ENCODE data around the gene HS1BP3. TPM values are rescaled to one million over a fixed set of nuclear protein-coding genes. Genes with fewer than 3 reads are reported as not detected.

Gene HS1BP3
- total and polyA plus RNA-seq, 2 of the 13 experiments (the other 11 are each of a cell fraction or from before 2014, with no cell fraction given), result 15.2 to 22.0 TPM

- TF ChIP-seq TRIM22 (IDR thresholded peaks at IDR 0.05) (no peak), WIZ (CRISPR knock-in tag; IDR thresholded peaks at IDR 0.05) (no peak), ZNF562 (CRISPR knock-in tag; IDR thresholded peaks at IDR 0.05; ENCODE audit: borderline replicate concordance) (no peak), PREB (CRISPR knock-in tag; IDR thresholded peaks at IDR 0.05) (no peak), DZIP1 (CRISPR knock-in tag; IDR thresholded peaks at IDR 0.05) (no peak), FOXP4 (CRISPR knock-in tag; IDR thresholded peaks at IDR 0.05) (peak; percentile 47; the same call in 1 of the 2 replicates), ZNF557 (CRISPR knock-in tag; IDR thresholded peaks at IDR 0.05) (no peak), ZNF792 (CRISPR knock-in tag; IDR thresholded peaks at IDR 0.05) (no peak), TSC22D2 (CRISPR knock-in tag; IDR thresholded peaks at IDR 0.05; ENCODE audit: borderline replicate concordance) (no peak), LRRFIP1 (CRISPR knock-in tag; conservative IDR thresholded peaks at IDR 0.05) (no peak), GZF1 (CRISPR knock-in tag; IDR thresholded peaks at IDR 0.05) (no peak), JDP2 (CRISPR knock-in tag; IDR thresholded peaks at IDR 0.05; ENCODE audit: borderline replicate concordance) (no peak)
- TF ChIP-seq, protein P1, sequence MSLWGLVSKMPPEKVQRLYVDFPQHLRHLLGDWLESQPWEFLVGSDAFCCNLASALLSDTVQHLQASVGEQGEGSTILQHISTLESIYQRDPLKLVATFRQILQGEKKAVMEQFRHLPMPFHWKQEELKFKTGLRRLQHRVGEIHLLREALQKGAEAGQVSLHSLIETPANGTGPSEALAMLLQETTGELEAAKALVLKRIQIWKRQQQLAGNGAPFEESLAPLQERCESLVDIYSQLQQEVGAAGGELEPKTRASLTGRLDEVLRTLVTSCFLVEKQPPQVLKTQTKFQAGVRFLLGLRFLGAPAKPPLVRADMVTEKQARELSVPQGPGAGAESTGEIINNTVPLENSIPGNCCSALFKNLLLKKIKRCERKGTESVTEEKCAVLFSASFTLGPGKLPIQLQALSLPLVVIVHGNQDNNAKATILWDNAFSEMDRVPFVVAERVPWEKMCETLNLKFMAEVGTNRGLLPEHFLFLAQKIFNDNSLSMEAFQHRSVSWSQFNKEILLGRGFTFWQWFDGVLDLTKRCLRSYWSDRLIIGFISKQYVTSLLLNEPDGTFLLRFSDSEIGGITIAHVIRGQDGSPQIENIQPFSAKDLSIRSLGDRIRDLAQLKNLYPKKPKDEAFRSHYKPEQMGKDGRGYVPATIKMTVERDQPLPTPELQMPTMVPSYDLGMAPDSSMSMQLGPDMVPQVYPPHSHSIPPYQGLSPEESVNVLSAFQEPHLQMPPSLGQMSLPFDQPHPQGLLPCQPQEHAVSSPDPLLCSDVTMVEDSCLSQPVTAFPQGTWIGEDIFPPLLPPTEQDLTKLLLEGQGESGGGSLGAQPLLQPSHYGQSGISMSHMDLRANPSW (CRISPR knock-in tag; IDR thresholded peaks at IDR 0.05; ENCODE audit: borderline replicate concordance), result no peak
- TF ChIP-seq, protein P2, sequence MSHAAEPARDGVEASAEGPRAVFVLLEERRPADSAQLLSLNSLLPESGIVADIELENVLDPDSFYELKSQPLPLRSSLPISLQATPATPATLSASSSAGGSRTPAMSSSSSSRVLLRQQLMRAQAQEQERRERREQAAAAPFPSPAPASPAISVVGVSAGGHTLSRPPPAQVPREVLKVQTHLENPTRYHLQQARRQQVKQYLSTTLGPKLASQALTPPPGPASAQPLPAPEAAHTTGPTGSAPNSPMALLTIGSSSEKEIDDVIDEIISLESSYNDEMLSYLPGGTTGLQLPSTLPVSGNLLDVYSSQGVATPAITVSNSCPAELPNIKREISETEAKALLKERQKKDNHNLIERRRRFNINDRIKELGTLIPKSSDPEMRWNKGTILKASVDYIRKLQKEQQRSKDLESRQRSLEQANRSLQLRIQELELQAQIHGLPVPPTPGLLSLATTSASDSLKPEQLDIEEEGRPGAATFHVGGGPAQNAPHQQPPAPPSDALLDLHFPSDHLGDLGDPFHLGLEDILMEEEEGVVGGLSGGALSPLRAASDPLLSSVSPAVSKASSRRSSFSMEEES (CRISPR knock-in tag; IDR thresholded peaks at IDR 0.05), result no peak; the same call in 1 of the 2 replicates
Measured at GRCh38 chr2:20617892-20618467, 32.9 kb downstream of the HS1BP3 start (continued).

Data from HepG2 (cell line).